BE2C (cell line): Measurements from ENCODE around the gene MEG3.

ENCODE experiments used
- DNase-seq: peaks from one replicate; pipeline ENCODE4 v3.0.0-alpha.2; 2020
- H3K27me3 ChIP-seq: fragments of 250-450 bp; sonication (Bioruptor Pico); 2 replicates; pipeline ENCODE4 v1.5.1; 2020; ENCODE audit warnings: mild to moderate bottlenecking
- H3K36me3 ChIP-seq: fragments of 250-450 bp; sonication (Bioruptor Pico); 2 replicates; pipeline ENCODE4 v1.5.1; 2020; ENCODE audit warnings: mild to moderate bottlenecking
- H3K4me1 ChIP-seq: fragments of 250-450 bp; sonication (Bioruptor Pico); 2 replicates; pipeline ENCODE4 v1.5.1; 2020
- H3K4me3 ChIP-seq: 2 replicates; pipeline ENCODE4 v1.5.1; 2011; ENCODE audit warnings: low read depth, low read length
- H3K9me3 ChIP-seq: fragments of 250-450 bp; sonication (Bioruptor Pico); 2 replicates; pipeline ENCODE4 v1.5.1; 2020
- CTCF ChIP-seq: IDR thresholded peaks from 2 replicates; pipeline ENCODE4 v1.5.1; 2012; ENCODE audit warnings: mild to moderate bottlenecking, low read depth, low read length

MEG3 gene

GRCh38 chr14:100857233-100857922 lies 31.5 kb downstream of the MEG3 start:
- H3K4me1 ChIP-seq = no peaks in the 10 kb centered on the region
- H3K9me3 ChIP-seq = no peaks in the 10 kb centered on the region
- no peaks in the 10 kb centered on the region for H3K27me3 ChIP-seq
- H3K4me3 ChIP-seq = no peak overlapping the region
- TF ChIP-seq CTCF = no peak
- H3K36me3 ChIP-seq = peaks cover 91% of the 10 kb centered on the region
- no peak for DNase-seq

- H3K4me3 ChIP-seq = no peak overlapping the region
- peaks cover 94% of the 10 kb centered on the region for H3K36me3 ChIP-seq
- no peaks in the 10 kb centered on the region for H3K27me3 ChIP-seq
- H3K9me3 ChIP-seq = no peaks in the 10 kb centered on the region
- no peak for DNase-seq
- TF ChIP-seq CTCF = no peak
- H3K4me1 ChIP-seq = no peaks in the 10 kb centered on the region
Measured at GRCh38 chr14:100857923-100858837, 32.3 kb downstream of the MEG3 start.

GRCh38 chr14:100858838-100859220 lies 32.9 kb downstream of the MEG3 start:
- TF ChIP-seq CTCF = no peak

GRCh38 chr14:100859781-100860180 lies 33.9 kb downstream of the MEG3 start:
- no peak for TF ChIP-seq CTCF
- Histone ChIP-seq H3K9me3 (no peaks in the 10 kb centered on the region), H3K27me3 (no peaks in the 10 kb centered on the region), H3K36me3 (peaks cover 97% of the 10 kb centered on the region), H3K4me1 (no peaks in the 10 kb centered on the region), H3K4me3 (no peak overlapping the region)
- no peak for DNase-seq

More at GRCh38 chr14:100858838-100859220, 32.9 kb downstream of the MEG3 start:
- Histone ChIP-seq H3K27me3 (no peaks in the 10 kb centered on the region), H3K4me3 (no peak overlapping the region), H3K36me3 (peaks cover 97% of the 10 kb centered on the region), H3K9me3 (no peaks in the 10 kb centered on the region), H3K4me1 (no peaks in the 10 kb centered on the region)
- no peak for DNase-seq

GRCh38 chr14:100860556-100861187 lies 34.8 kb downstream of the MEG3 start:
- Histone ChIP-seq H3K4me3 (no peak overlapping the region), H3K36me3 (peaks cover 97% of the 10 kb centered on the region), H3K9me3 (no peaks in the 10 kb centered on the region), H3K4me1 (no peaks in the 10 kb centered on the region), H3K27me3 (no peaks in the 10 kb centered on the region)
- no peak for TF ChIP-seq CTCF
- DNase-seq = no peak
